Adrenal gland (tissue), 12 donors: Measurements from ENCODE around the gene SPNS3. TPM values are rescaled to one million over a fixed set of nuclear protein-coding genes. Genes with fewer than 3 reads are reported as not detected.

ENCODE experiments used
- DNase-seq, 7 donors: peaks; one replicate each; pipeline ENCODE4 v3.0.0-alpha.2; 2019 to 2020
- H3K27ac ChIP-seq, 5 donors: fragments of 200-600 bp; sonication (generic) in 4 of 5; 1 replicate in 3 of 5; 2 replicates in 2 of 5; pipeline versions ENCODE4 v1.5.1 to v1.8.0; 2016 to 2020; ENCODE audit warnings: mild to moderate bottlenecking in 1 of 5
- H3K27me3 ChIP-seq: fragments of 200-600 bp; 2 replicates; pipeline ENCODE4 v1.8.0; 2021
- H3K36me3 ChIP-seq, 2 donors: fragments of 200-600 bp; replicated peaks in 1 of 2; 1 replicate in 1 of 2; 2 replicates in 1 of 2; pipeline versions ENCODE4 v1.5.1 to v1.8.0; 2018 to 2022
- H3K4me1 ChIP-seq, 2 donors: fragments of 200-600 bp; replicated peaks in 1 of 2; 1 replicate in 1 of 2; 2 replicates in 1 of 2; pipeline versions ENCODE4 v1.5.1 to v1.8.0; 2018 to 2021
- H3K4me3 ChIP-seq, 4 donors: fragments of 200-600 bp; sonication (generic) in 3 of 4; one replicate each; pipeline ENCODE4 v1.5.1; 2016 to 2018
- H3K9me3 ChIP-seq, 3 donors: fragments of 200-600 bp; sonication (generic) in 1 of 3; replicated peaks in 1 of 3; 1 replicate in 2 of 3; 2 replicates in 1 of 3; pipeline versions ENCODE4 v1.5.1 to v1.8.0; 2016 to 2021
- CTCF ChIP-seq, 6 experiments: fragments of 450-650 bp in 4 of 6; fragments of 200-600 bp in 2 of 6; sonication (generic) in 1 of 6; IDR thresholded peaks; 1 replicate in 5 of 6; 2 replicates in 1 of 6; pipeline versions ENCODE4 v1.5.1 to v1.8.0; 2016 to 2021; ENCODE audit warnings: antibody characterized with exemption in 6 of 6, mild to moderate bottlenecking in 2 of 6, moderate library complexity in 1 of 6
- POLR2A ChIP-seq, 2 donors: fragments of 450-650 bp; IDR thresholded peaks; one replicate each; pipeline ENCODE4 v1.6.1; 2017; ENCODE audit warnings: antibody characterized with exemption in 2 of 2, mild to moderate bottlenecking in 2 of 2, moderate library complexity in 1 of 2
- WGBS, 4 donors: extraction: QIAGEN DNeasy Blood & Tissue Kit in 2 of 4; methylation state at CpG; one replicate each; pipeline versions ENCODE4 v1.1.5 to v1.1.7; 2013 to 2017; 5-methylcytosine and 5-hydroxymethylcytosine counted together
- intact Hi-C, 2 donors: fragments of 100-400 bp; cut with DNase I; formaldehyde crosslinking; loops; one replicate each; pipeline versions ENCODE4 v1.14.1 to v1.15.0; 2022 to 2023
- polyA plus RNA-seq, 3 donors: library from polyadenylated mRNA; stranded (reverse); fragments of 200-250 nt in 2 of 3; fragments of 350-450 nt in 1 of 3; fragmentation: Illumina TruSeq in 1 of 3; extraction: RNeasy Lipid Tissue Mini Kit (QIAGEN cat#74804) in 1 of 3; gene quantifications; one replicate each; pipeline ENCODE4 v1.2.3, GENCODE V29; 2013 to 2014
- total RNA-seq, 9 donors: library from RNA; depleted of rRNA in 4 of 9; stranded (reverse); fragments of >200 nt in 4 of 9; fragments of 120-200 nt in 1 of 9; fragmentation: NEBNext Ultra II Directional in 1 of 9; extraction: Animal tissue kit (Norgen Biotek cat#: 25700) in 1 of 9; gene quantifications; one replicate each; pipeline versions ENCODE4 v1.1.0 to v1.2.4, GENCODE V29; 2013 to 2023
- donor health status: healthy with polysubstance abuse.
- donor health status: Bipolar disorder and iron deficiency.
- donor health status: DM: yes; HTN: yes; CAD: no.
- donor health status: DM: no; HTN: no; CAD: no.
- donor health status: DM: no; HTN: no; CAD: no.
- donor health status: DM: yes; HTN: yes; CAD: no.

SPNS3 gene
- total and polyA plus RNA-seq, 12 donors, result 0.33 to 10.5 (median 4.3) TPM

GRCh38 chr17:4501295-4501949 is 67.7 kb downstream of the SPNS3 start:
- H3K36me3 ChIP-seq, result no peaks in the 10 kb centered on the region
- no peak overlapping the region for H3K4me3 ChIP-seq
- no peaks in the 10 kb centered on the region for H3K9me3 ChIP-seq
- H3K27me3 ChIP-seq, result peaks cover 13% of the 10 kb centered on the region
- intact Hi-C loops, result no loop called here
- H3K4me1 ChIP-seq, result peaks cover 5 to 12% of the 10 kb centered on the region in 2 donors
- H3K27ac ChIP-seq, result no peak overlapping the region
- no peak for DNase-seq
- WGBS, 4 donors, result 41 to 47% (median 46%) methylated on average over 3 of the region's 3 CpGs
- TF ChIP-seq POLR2A (IDR thresholded peaks at IDR 0.05) (no peak), CTCF (IDR thresholded peaks at IDR 0.05) (no peak)

- intact Hi-C loops, result no loop called here
- H3K27ac ChIP-seq, result no peak overlapping the region
Observed at GRCh38 chr17:4502466-4503154, 68.9 kb downstream of the SPNS3 start.

GRCh38 chr17:4503283-4504025 is 69.7 kb downstream of the SPNS3 start:
- H3K27ac ChIP-seq, result no peak overlapping the region
- intact Hi-C loops, result no loop called here

More at GRCh38 chr17:4502466-4503154, 68.9 kb downstream of the SPNS3 start:
- no peak for TF ChIP-seq CTCF (IDR thresholded peaks at IDR 0.05)
- no peak for TF ChIP-seq POLR2A (IDR thresholded peaks at IDR 0.05)
- H3K27me3 ChIP-seq, result peaks cover 13% of the 10 kb centered on the region
- H3K9me3 ChIP-seq, result no peaks in the 10 kb centered on the region
- H3K36me3 ChIP-seq, result no peaks in the 10 kb centered on the region
- no peak for DNase-seq
- WGBS, 4 donors, result 70 to 77% (median 75%) methylated on average over 15 to 18 of the region's 18 CpGs
- H3K4me3 ChIP-seq, result no peak overlapping the region
- H3K4me1 ChIP-seq, result peaks cover 5 to 12% of the 10 kb centered on the region in 2 donors

More at GRCh38 chr17:4503283-4504025, 69.7 kb downstream of the SPNS3 start:
- Histone ChIP-seq H3K36me3 (no peaks in the 10 kb centered on the region), H3K9me3 (no peaks in the 10 kb centered on the region), H3K27me3 (peaks cover 13% of the 10 kb centered on the region), H3K4me3 (no peak overlapping the region), H3K4me1 (peaks cover 5 to 10% of the 10 kb centered on the region in 2 donors)
- WGBS, 4 donors, result 62 to 92% (median 70%) methylated on average over 2 to 4 of the region's 4 CpGs
- TF ChIP-seq CTCF (IDR thresholded peaks at IDR 0.05) (no peak), POLR2A (IDR thresholded peaks at IDR 0.05) (no peak)
- DNase-seq, result no peak
